K562 (cell line): ENCODE results near the gene AZU1. TPM values are rescaled to one million over a fixed set of nuclear protein-coding genes. Genes with fewer than 3 reads are reported as not detected.
A peak's percentile ranks its signal among the peaks of the same experiment; 100 is the strongest.

Source experiments
- COPS2 ChIP-seq: fragments of 450-650 bp; conservative IDR thresholded peaks from 2 replicates; pipeline ENCODE4 v1.6.1; 2016; ENCODE audit warnings: mild to moderate bottlenecking, moderate library complexity
- ETV1 ChIP-seq: fragments of 450-650 bp; conservative IDR thresholded peaks from 2 replicates; pipeline ENCODE4 v1.6.1; 2016; ENCODE audit warnings: missing genetic modification characterization, control low read depth, low read depth, missing compliant biosample characterization
- WHSC1 ChIP-seq: IDR thresholded peaks from one replicate; pipeline ENCODE4 v1.6.1; 2012; ENCODE audit warnings: low read length, control low read depth, inconsistent platforms
- ZNF766 ChIP-seq: fragments of 200-800 bp; sonication (Bioruptor generic); conservative IDR thresholded peaks from 2 replicates; pipeline ENCODE4 v1.6.1; 2016; ENCODE audit warnings: missing genetic modification characterization, missing compliant biosample characterization
- polyA plus RNA-seq, 8 experiments: library from polyadenylated mRNA; depleted of rRNA in 4 of 8; stranded (reverse) in 5 of 8; unstranded in 3 of 8; fragments of >200 nt; fragmentation: Nextera tagmentation in 2 of 8; fragmentation: Illumina TruSeq in 1 of 8; extraction: Ambion mirVana in 2 of 8; extraction: Trizol in 1 of 8; gene quantifications; 2 replicates each; pipeline versions ENCODE4 v1.2.1 to v1.2.3, GENCODE V29; 2011 to 2014; ENCODE audit warnings: inconsistent platforms in 1 of 8, missing spikeins in 1 of 8
- total RNA-seq, 7 experiments: library from RNA; depleted of rRNA in 6 of 7; stranded (reverse); fragments of >200 nt in 6 of 7; fragmentation: Illumina TruSeq in 2 of 7; extraction: Trizol in 2 of 7; gene quantifications; 2 replicates each; pipeline versions ENCODE4 v1.2.1 to v1.2.3, GENCODE V29; 2011 to 2021; ENCODE audit warnings: low replicate concordance in 1 of 7
- TF ChIP-seq, protein P1 (sequence below), 2 experiments: fragments of 450-650 bp in 1 of 2; sonication (generic) in 1 of 2; formaldehyde crosslinking; conservative IDR thresholded peaks; 2 replicates each; pipeline versions ENCODE4 v1.4.0 to v1.8.1; 2020 to 2022; ENCODE audit warnings: mild to moderate bottlenecking in 1 of 2, missing genetic modification reagents in 1 of 2
- TF ChIP-seq, protein P2 (sequence below): fragments of 250-450 bp; sonication (Bioruptor Pico); IDR thresholded peaks from 2 replicates; pipeline ENCODE4 v1.9.0; 2021; ENCODE audit warnings: mild to moderate bottlenecking, inconsistent platforms
- TF ChIP-seq, protein P3 (sequence below): sonication (generic); formaldehyde crosslinking; IDR thresholded peaks from 2 replicates; pipeline ENCODE4 v1.8.1; 2023; ENCODE audit warnings: missing genetic modification reagents, mild to moderate bottlenecking, borderline replicate concordance
- TF ChIP-seq, protein P4 (sequence below): fragments of 250-450 bp; sonication (Bioruptor Pico); IDR thresholded peaks from 2 replicates; pipeline ENCODE4 v1.5.0; 2021
- TF ChIP-seq, protein P5 (sequence below): fragments of 450-650 bp; IDR thresholded peaks from one replicate; pipeline ENCODE4 v1.6.1; 2018; ENCODE audit warnings: mild to moderate bottlenecking, moderate library complexity; ENCODE audit not compliant: partially characterized antibody

The AZU1 gene
- total and polyA plus RNA-seq, 9 of the 15 experiments (the other 6 are each of a cell fraction or from before 2014, with no cell fraction given): 0.29 to 1.9 (median 0.59) TPM; not detected in 3

DNA sequence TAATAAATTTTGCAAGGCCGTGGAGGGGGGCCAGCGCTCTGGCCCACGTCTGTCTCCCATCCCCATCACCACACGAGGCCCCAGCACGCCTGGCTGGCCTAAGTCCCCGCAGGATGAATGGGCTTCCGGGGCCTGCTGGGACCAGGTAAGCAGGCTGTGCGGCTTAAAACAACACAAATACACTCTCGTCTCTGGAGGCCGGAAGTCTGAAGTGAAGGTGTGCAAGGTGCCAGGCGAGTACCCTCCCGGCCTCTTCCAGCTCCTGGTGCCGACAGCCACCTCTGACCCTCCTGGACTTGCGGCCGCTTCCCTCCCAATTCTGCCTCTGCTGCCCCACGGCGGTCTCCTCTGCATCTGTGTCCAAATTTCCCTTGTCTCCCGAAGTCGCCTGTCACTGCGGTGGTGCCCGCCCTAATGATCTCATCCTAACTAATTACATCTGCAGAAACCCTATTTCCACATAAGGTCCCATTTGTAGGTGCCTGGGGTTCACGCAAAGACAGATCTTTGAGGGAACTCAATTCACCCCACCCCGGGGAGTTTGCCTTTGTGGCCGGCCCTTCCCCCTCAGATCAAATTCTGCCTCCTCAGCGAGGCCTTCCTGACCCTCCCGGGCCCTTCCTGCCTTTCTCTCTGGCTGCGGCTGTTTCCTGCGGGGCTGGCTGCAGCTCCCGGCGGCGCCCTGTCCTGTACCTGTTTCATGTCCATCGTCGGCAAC is 38.5 kb upstream of the AZU1 start (continued):
- TF ChIP-seq, protein P1, sequence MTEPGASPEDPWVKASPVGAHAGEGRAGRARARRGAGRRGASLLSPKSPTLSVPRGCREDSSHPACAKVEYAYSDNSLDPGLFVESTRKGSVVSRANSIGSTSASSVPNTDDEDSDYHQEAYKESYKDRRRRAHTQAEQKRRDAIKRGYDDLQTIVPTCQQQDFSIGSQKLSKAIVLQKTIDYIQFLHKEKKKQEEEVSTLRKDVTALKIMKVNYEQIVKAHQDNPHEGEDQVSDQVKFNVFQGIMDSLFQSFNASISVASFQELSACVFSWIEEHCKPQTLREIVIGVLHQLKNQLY (CRISPR knock-in tag; conservative IDR thresholded peaks at IDR 0.05): no peak
- TF ChIP-seq ZNF766 (CRISPR knock-in tag) (peak; percentile 68; the same call in 1 of the 2 replicates), WHSC1 (no peak), ETV1 (tag) (peak; percentile 56), COPS2 (no peak)
- TF ChIP-seq, protein P2, sequence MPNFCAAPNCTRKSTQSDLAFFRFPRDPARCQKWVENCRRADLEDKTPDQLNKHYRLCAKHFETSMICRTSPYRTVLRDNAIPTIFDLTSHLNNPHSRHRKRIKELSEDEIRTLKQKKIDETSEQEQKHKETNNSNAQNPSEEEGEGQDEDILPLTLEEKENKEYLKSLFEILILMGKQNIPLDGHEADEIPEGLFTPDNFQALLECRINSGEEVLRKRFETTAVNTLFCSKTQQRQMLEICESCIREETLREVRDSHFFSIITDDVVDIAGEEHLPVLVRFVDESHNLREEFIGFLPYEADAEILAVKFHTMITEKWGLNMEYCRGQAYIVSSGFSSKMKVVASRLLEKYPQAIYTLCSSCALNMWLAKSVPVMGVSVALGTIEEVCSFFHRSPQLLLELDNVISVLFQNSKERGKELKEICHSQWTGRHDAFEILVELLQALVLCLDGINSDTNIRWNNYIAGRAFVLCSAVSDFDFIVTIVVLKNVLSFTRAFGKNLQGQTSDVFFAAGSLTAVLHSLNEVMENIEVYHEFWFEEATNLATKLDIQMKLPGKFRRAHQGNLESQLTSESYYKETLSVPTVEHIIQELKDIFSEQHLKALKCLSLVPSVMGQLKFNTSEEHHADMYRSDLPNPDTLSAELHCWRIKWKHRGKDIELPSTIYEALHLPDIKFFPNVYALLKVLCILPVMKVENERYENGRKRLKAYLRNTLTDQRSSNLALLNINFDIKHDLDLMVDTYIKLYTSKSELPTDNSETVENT (CRISPR knock-in tag): 0 out of 2 replicates have a peak, but pooled peaks have one; percentile 15
- TF ChIP-seq, protein P3, sequence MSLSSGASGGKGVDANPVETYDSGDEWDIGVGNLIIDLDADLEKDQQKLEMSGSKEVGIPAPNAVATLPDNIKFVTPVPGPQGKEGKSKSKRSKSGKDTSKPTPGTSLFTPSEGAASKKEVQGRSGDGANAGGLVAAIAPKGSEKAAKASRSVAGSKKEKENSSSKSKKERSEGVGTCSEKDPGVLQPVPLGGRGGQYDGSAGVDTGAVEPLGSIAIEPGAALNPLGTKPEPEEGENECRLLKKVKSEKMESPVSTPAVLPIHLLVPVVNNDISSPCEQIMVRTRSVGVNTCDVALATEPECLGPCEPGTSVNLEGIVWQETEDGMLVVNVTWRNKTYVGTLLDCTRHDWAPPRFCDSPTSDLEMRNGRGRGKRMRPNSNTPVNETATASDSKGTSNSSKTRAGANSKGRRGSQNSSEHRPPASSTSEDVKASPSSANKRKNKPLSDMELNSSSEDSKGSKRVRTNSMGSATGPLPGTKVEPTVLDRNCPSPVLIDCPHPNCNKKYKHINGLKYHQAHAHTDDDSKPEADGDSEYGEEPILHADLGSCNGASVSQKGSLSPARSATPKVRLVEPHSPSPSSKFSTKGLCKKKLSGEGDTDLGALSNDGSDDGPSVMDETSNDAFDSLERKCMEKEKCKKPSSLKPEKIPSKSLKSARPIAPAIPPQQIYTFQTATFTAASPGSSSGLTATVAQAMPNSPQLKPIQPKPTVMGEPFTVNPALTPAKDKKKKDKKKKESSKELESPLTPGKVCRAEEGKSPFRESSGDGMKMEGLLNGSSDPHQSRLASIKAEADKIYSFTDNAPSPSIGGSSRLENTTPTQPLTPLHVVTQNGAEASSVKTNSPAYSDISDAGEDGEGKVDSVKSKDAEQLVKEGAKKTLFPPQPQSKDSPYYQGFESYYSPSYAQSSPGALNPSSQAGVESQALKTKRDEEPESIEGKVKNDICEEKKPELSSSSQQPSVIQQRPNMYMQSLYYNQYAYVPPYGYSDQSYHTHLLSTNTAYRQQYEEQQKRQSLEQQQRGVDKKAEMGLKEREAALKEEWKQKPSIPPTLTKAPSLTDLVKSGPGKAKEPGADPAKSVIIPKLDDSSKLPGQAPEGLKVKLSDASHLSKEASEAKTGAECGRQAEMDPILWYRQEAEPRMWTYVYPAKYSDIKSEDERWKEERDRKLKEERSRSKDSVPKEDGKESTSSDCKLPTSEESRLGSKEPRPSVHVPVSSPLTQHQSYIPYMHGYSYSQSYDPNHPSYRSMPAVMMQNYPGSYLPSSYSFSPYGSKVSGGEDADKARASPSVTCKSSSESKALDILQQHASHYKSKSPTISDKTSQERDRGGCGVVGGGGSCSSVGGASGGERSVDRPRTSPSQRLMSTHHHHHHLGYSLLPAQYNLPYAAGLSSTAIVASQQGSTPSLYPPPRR (CRISPR knock-in tag): no peak
- TF ChIP-seq, protein P4, sequence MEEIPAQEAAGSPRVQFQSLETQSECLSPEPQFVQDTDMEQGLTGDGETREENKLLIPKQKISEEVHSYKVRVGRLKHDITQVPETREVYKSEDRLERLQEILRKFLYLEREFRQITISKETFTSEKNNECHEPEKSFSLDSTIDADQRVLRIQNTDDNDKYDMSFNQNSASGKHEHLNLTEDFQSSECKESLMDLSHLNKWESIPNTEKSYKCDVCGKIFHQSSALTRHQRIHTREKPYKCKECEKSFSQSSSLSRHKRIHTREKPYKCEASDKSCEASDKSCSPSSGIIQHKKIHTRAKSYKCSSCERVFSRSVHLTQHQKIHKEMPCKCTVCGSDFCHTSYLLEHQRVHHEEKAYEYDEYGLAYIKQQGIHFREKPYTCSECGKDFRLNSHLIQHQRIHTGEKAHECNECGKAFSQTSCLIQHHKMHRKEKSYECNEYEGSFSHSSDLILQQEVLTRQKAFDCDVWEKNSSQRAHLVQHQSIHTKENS (CRISPR knock-in tag): no peak
- TF ChIP-seq, protein P5, sequence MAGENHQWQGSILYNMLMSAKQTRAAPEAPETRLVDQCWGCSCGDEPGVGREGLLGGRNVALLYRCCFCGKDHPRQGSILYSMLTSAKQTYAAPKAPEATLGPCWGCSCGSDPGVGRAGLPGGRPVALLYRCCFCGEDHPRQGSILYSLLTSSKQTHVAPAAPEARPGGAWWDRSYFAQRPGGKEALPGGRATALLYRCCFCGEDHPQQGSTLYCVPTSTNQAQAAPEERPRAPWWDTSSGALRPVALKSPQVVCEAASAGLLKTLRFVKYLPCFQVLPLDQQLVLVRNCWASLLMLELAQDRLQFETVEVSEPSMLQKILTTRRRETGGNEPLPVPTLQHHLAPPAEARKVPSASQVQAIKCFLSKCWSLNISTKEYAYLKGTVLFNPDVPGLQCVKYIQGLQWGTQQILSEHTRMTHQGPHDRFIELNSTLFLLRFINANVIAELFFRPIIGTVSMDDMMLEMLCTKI: no peak
